ENCODE measurements around the gene WDR64.

DNA sequence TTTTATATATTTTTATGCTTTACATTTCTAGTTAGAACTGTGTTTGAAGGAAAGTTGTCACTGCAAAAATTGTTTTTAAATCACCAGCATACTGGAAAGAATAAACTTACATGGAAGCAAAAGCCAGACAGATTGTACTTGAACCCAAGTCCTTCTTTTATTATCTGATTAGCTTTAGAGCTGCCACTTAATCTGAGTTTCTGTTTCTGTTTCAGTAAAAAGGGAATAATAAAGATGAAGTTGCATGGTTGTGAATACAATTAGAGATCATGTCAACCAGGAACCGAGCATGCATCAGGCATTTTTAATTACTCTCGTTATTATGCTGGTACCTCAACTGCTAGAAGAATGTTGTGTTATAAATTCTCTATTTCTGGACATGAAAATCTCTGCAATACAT, 119.0 kb downstream of the WDR64 start:
- no peak for TF ChIP-seq CREB1 (CRISPR knock-in tag; IDR thresholded peaks at IDR 0.05; ENCODE audit: low read depth)
- TF ChIP-seq, protein P1, sequence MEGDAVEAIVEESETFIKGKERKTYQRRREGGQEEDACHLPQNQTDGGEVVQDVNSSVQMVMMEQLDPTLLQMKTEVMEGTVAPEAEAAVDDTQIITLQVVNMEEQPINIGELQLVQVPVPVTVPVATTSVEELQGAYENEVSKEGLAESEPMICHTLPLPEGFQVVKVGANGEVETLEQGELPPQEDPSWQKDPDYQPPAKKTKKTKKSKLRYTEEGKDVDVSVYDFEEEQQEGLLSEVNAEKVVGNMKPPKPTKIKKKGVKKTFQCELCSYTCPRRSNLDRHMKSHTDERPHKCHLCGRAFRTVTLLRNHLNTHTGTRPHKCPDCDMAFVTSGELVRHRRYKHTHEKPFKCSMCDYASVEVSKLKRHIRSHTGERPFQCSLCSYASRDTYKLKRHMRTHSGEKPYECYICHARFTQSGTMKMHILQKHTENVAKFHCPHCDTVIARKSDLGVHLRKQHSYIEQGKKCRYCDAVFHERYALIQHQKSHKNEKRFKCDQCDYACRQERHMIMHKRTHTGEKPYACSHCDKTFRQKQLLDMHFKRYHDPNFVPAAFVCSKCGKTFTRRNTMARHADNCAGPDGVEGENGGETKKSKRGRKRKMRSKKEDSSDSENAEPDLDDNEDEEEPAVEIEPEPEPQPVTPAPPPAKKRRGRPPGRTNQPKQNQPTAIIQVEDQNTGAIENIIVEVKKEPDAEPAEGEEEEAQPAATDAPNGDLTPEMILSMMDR (conservative IDR thresholded peaks at IDR 0.05; ENCODE audit: low read depth in 2 of 2): no peak
- no peak for TF ChIP-seq EZH2phosphoT487 (IDR thresholded peaks at IDR 0.05; ENCODE audit: unreplicated experiment)
- TF ChIP-seq, protein P2, sequence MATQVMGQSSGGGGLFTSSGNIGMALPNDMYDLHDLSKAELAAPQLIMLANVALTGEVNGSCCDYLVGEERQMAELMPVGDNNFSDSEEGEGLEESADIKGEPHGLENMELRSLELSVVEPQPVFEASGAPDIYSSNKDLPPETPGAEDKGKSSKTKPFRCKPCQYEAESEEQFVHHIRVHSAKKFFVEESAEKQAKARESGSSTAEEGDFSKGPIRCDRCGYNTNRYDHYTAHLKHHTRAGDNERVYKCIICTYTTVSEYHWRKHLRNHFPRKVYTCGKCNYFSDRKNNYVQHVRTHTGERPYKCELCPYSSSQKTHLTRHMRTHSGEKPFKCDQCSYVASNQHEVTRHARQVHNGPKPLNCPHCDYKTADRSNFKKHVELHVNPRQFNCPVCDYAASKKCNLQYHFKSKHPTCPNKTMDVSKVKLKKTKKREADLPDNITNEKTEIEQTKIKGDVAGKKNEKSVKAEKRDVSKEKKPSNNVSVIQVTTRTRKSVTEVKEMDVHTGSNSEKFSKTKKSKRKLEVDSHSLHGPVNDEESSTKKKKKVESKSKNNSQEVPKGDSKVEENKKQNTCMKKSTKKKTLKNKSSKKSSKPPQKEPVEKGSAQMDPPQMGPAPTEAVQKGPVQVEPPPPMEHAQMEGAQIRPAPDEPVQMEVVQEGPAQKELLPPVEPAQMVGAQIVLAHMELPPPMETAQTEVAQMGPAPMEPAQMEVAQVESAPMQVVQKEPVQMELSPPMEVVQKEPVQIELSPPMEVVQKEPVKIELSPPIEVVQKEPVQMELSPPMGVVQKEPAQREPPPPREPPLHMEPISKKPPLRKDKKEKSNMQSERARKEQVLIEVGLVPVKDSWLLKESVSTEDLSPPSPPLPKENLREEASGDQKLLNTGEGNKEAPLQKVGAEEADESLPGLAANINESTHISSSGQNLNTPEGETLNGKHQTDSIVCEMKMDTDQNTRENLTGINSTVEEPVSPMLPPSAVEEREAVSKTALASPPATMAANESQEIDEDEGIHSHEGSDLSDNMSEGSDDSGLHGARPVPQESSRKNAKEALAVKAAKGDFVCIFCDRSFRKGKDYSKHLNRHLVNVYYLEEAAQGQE (IDR thresholded peaks at IDR 0.05; ENCODE audit: unreplicated experiment): no peak
- TF ChIP-seq EZH2 (IDR thresholded peaks at IDR 0.05; ENCODE audit: low read depth, unreplicated experiment): no peak
- no peak for TF ChIP-seq POLR2AphosphoS5 (IDR thresholded peaks at IDR 0.05; ENCODE audit: low read depth)
